SH-SY5Y (cell line): Measurements from ENCODE around the gene SF3A2.

Source experiments
- GATA2 ChIP-seq: IDR thresholded peaks from 2 replicates; pipeline ENCODE4 v1.6.1; 2011; ENCODE audit warnings: mild to moderate bottlenecking, low read depth, low read length
- GATA3 ChIP-seq: IDR thresholded peaks from 2 replicates; pipeline ENCODE4 v1.6.1; 2011; ENCODE audit warnings: low read depth, mild to moderate bottlenecking, low read length, moderate library complexity

GRCh38 chr19:2233601-2234280 lies 2.9 kb upstream of the SF3A2 start:
- TF ChIP-seq GATA2, result no peak
- no peak for TF ChIP-seq GATA3
